Neuronal stem cell (in vitro differentiated cells): ENCODE data around the gene ACTN1.

Source experiments
- DNase-seq: peaks from one replicate; pipeline ENCODE4 v3.0.0-alpha.2; 2013; ENCODE audit warnings: low spot score
- H2AFZ ChIP-seq: one replicate; pipeline ENCODE4 v1.6.1; 2013; ENCODE audit warnings: mild to moderate bottlenecking, low read length, inconsistent platforms
- H2AK5ac ChIP-seq: 2 replicates; pipeline ENCODE4 v1.6.1; 2013; ENCODE audit warnings: low read depth, mild to moderate bottlenecking, inconsistent platforms, low read length, moderate library complexity, mixed read lengths
- H2BK120ac ChIP-seq: 2 replicates; pipeline ENCODE4 v1.6.1; 2013; ENCODE audit warnings: low read depth, mild to moderate bottlenecking, inconsistent platforms, low read length, moderate library complexity, mixed read lengths
- H2BK12ac ChIP-seq: one replicate; pipeline ENCODE4 v1.6.1; 2013; ENCODE audit warnings: low read length, inconsistent platforms
- H2BK15ac ChIP-seq: 2 replicates; pipeline ENCODE4 v1.6.1; 2013; ENCODE audit warnings: mild to moderate bottlenecking, low read length, inconsistent platforms, mixed read lengths
- H2BK5ac ChIP-seq: one replicate; pipeline ENCODE4 v1.6.1; 2013; ENCODE audit warnings: inconsistent platforms, mild to moderate bottlenecking, low read length, moderate library complexity
- H3K14ac ChIP-seq: one replicate; pipeline ENCODE4 v1.6.1; 2013; ENCODE audit warnings: low read length, inconsistent platforms
- H3K18ac ChIP-seq: 2 replicates; pipeline ENCODE4 v1.6.1; 2013; ENCODE audit warnings: low read length, inconsistent platforms
- H3K23ac ChIP-seq: 2 replicates; pipeline ENCODE4 v1.6.1; 2013; ENCODE audit warnings: low read depth, mild to moderate bottlenecking, mixed read lengths, low read length, inconsistent platforms; ENCODE audit not compliant: poor library complexity
- H3K27ac ChIP-seq: replicated peaks from 3 replicates; pipeline ENCODE4 v1.5.1; 2013; ENCODE audit warnings: low read length, inconsistent platforms
- H3K27me3 ChIP-seq, 3 experiments: 2 replicates each; pipeline ENCODE4 v1.6.1; 2013; ENCODE audit warnings: low read length in 3 of 3, mild to moderate bottlenecking in 2 of 3, inconsistent platforms in 1 of 3, low read depth in 1 of 3, mixed read lengths in 1 of 3, moderate library complexity in 1 of 3; ENCODE audit not compliant: control insufficient read depth in 3 of 3, insufficient read depth in 3 of 3
- H3K36me3 ChIP-seq, 2 donors: replicated peaks in 1 of 2; 2 replicates each; pipeline ENCODE4 v1.6.1; 2013; ENCODE audit warnings: low read length in 2 of 2; ENCODE audit not compliant: control insufficient read depth in 2 of 2, insufficient read depth in 2 of 2
- H3K4ac ChIP-seq: 2 replicates; pipeline ENCODE4 v1.6.1; 2013; ENCODE audit warnings: inconsistent platforms, mild to moderate bottlenecking, low read length, moderate library complexity
- H3K4me1 ChIP-seq, 2 donors: 1 replicate in 1 of 2; 2 replicates in 1 of 2; pipeline ENCODE4 v1.6.1; 2013; ENCODE audit warnings: low read length in 2 of 2, low read depth in 1 of 2; ENCODE audit not compliant: control insufficient read depth in 2 of 2, insufficient read depth in 1 of 2
- H3K4me2 ChIP-seq: one replicate; pipeline ENCODE4 v1.6.1; 2013; ENCODE audit warnings: mild to moderate bottlenecking, low read length, inconsistent platforms; ENCODE audit not compliant: insufficient read depth, poor library complexity, severe bottlenecking
- H3K4me3 ChIP-seq, 2 donors: 2 replicates each; pipeline ENCODE4 v1.5.1; 2013; ENCODE audit warnings: low read length in 2 of 2, mild to moderate bottlenecking in 2 of 2, inconsistent platforms in 1 of 2, moderate library complexity in 1 of 2
- H3K79me1 ChIP-seq: one replicate; pipeline ENCODE4 v1.6.1; 2013; ENCODE audit warnings: low read depth, mild to moderate bottlenecking, inconsistent platforms, low read length, moderate library complexity
- H3K9ac ChIP-seq: one replicate; pipeline ENCODE4 v1.6.1; 2013; ENCODE audit warnings: mild to moderate bottlenecking, low read depth, low read length, inconsistent platforms; ENCODE audit not compliant: poor library complexity
- H3K9me3 ChIP-seq, 2 donors: replicated peaks in 1 of 2; 2 replicates each; pipeline versions ENCODE3 to v1.6.1; 2013; ENCODE audit warnings: low read length in 2 of 2, mild to moderate bottlenecking in 2 of 2, inconsistent platforms in 1 of 2, low read depth in 1 of 2, mixed read lengths in 1 of 2, moderate library complexity in 1 of 2; ENCODE audit not compliant: control insufficient read depth in 2 of 2, insufficient read depth in 1 of 2
- H4K8ac ChIP-seq: one replicate; pipeline ENCODE4 v1.6.1; 2013; ENCODE audit warnings: low read depth, mild to moderate bottlenecking, inconsistent platforms, low read length, moderate library complexity
- H4K91ac ChIP-seq: one replicate; pipeline ENCODE4 v1.6.1; 2013; ENCODE audit warnings: low read length, low read depth, mild to moderate bottlenecking, inconsistent platforms; ENCODE audit not compliant: poor library complexity
- WGBS, 2 donors: extraction: QIAGEN DNeasy Blood & Tissue Kit; methylation state at CpG; one replicate each; pipeline ENCODE4 v1.1.7; 2013; ENCODE audit warnings: missing lambda C conversion rate in 2 of 2, mixed read lengths in 1 of 2; ENCODE audit not compliant: insufficient read length in 2 of 2, insufficient replicate concordance in 1 of 2; ENCODE audit errors: extremely low coverage in 2 of 2; 5-methylcytosine and 5-hydroxymethylcytosine counted together

The ACTN1 gene

DNA sequence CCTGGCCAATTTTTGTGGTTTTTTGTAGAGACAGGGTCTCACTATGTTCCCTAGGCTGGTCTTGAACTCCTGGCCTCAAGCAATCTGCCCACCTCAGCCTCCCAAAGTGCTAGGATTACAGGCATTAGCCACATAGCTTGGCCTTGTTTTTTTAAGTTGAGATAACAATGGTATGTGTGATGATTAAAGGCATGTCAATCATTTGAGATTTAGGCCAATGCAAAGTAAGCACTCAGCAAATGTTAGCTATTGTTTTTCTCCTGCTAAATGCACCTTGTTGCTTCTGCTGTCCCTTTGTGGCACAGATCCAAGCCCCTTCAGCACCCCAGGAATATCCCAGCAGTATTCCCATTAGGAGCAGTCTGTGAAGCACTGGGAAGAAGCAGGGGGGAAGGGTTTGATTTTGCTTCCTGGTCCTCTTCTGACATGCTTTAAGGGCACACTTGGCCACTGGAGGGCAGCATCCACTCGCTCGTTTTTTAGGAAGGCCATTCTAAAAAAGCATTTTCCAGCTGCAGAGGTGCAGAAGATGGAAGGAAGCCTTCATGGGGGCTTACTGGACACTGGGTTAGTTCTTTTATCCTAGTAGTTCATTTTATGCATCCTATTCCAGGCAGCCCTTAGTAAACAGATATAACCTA lies 116.0 kb downstream of the ACTN1 start:
- Histone ChIP-seq H2BK12ac (no peak overlapping the region), H3K27ac (no peak overlapping the region), H4K91ac (no peak overlapping the region), H3K14ac (no peak overlapping the region), H2BK5ac (no peak overlapping the region), H3K4me3 (no peak overlapping the region), H4K8ac (no peak overlapping the region), H2AK5ac (no peak overlapping the region), H3K9me3 (peaks cover 6 to 20% of the 10 kb centered on the region in 2 donors), H3K36me3 (no peaks in the 10 kb centered on the region), H3K9ac (no peak overlapping the region), H3K4me1 (no peaks in the 10 kb centered on the region), H3K4me2 (no peak overlapping the region), H2AFZ (peak overlapping the region; percentile 51), H3K79me1 (no peaks in the 10 kb centered on the region), H3K4ac (no peak overlapping the region), H3K18ac (no peak overlapping the region), H3K23ac (no peak overlapping the region), H2BK120ac (no peak overlapping the region), H2BK15ac (no peak overlapping the region), H3K27me3 (no peaks in the 10 kb centered on the region)
- no CpG with 5 or more reads among the region's 2 CpGs for WGBS, 2 donors
- peak; percentile 70 for DNase-seq

DNA sequence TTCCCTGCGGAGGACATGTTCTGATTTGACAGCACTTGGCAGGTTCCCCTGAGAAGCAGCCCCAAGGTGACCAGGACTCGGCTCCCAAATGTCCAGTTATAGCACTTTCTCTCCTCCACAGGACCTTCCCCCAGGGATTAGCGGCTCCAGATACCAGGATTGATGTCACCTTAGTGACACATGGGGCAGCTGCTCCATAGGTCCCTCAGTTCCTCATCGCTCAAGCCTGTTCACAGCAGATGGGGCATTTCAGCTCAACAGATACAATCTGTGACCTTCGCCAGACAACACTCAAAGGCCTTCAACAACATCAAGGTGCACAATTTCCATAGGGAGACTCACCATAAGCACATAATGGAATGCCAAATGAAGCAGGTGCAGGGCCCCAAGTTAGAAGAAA lies 118.3 kb downstream of the ACTN1 start:
- Histone ChIP-seq H3K14ac (no peak overlapping the region), H2AK5ac (no peak overlapping the region), H3K23ac (no peak overlapping the region), H3K4ac (no peak overlapping the region), H2BK120ac (no peak overlapping the region), H3K4me3 (no peak overlapping the region), H3K18ac (no peak overlapping the region), H3K27me3 (no peaks in the 10 kb centered on the region), H3K9me3 (peaks cover 5 to 18% of the 10 kb centered on the region in 2 donors), H3K9ac (no peak overlapping the region), H3K36me3 (no peaks in the 10 kb centered on the region), H3K4me1 (no peaks in the 10 kb centered on the region), H2BK5ac (no peak overlapping the region), H2BK15ac (no peak overlapping the region), H4K8ac (no peak overlapping the region), H2AFZ (no peak overlapping the region), H2BK12ac (no peak overlapping the region), H4K91ac (no peak overlapping the region), H3K27ac (no peak overlapping the region), H3K79me1 (no peaks in the 10 kb centered on the region), H3K4me2 (no peak overlapping the region)
- WGBS, 2 donors = no CpG with 5 or more reads among the region's 5 CpGs
- DNase-seq = no peak

DNA sequence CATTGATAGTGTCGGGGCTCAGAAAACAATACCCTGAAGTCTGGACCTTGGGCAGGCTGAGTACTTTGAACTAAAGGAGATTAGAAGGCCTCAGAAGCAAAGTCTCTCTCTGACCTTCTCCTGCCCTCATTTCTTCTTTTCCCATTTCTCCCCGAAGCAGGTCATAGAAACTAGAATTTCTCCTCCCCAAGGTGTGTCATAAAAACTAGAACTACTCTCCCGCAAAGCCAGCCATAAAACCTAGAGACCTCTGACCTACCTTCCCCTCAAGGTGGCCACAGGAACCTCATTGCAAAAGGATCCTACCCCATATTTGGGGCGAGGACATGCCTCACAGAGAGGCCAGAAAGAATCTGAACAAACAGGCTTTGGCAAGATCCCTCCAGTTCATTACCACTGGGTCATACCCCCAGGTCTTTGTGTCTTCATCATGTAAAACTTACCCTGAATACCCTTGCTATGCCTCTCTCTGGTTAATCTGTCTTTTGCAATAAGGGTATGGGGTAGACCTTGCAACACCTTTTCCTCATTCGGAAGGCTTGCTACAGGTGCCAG lies 121.5 kb downstream of the ACTN1 start:
- H3K4ac ChIP-seq = no peak overlapping the region
- no peak overlapping the region for H3K14ac ChIP-seq
- H3K9me3 ChIP-seq = peaks cover 4% of the 10 kb centered on the region in 2 donors
- no peak overlapping the region for H2BK120ac ChIP-seq
- H2AK5ac ChIP-seq = no peak overlapping the region
- no CpG with 5 or more reads among the region's 5 CpGs for WGBS, 2 donors
- no peak overlapping the region for H2BK12ac ChIP-seq
- no peak for DNase-seq
- no peaks in the 10 kb centered on the region for H3K27me3 ChIP-seq
- H3K4me2 ChIP-seq = no peak overlapping the region
- no peaks in the 10 kb centered on the region for H3K4me1 ChIP-seq
- no peak overlapping the region for H2AFZ ChIP-seq
- H3K79me1 ChIP-seq = no peaks in the 10 kb centered on the region
- H3K23ac ChIP-seq = no peak overlapping the region
- H2BK5ac ChIP-seq = no peak overlapping the region
- no peak overlapping the region for H4K91ac ChIP-seq
- H3K4me3 ChIP-seq = no peak overlapping the region
- H3K27ac ChIP-seq = no peak overlapping the region
- H3K9ac ChIP-seq = no peak overlapping the region
- H3K36me3 ChIP-seq = no peaks in the 10 kb centered on the region
- no peak overlapping the region for H4K8ac ChIP-seq
- H2BK15ac ChIP-seq = no peak overlapping the region
- H3K18ac ChIP-seq = no peak overlapping the region

DNA sequence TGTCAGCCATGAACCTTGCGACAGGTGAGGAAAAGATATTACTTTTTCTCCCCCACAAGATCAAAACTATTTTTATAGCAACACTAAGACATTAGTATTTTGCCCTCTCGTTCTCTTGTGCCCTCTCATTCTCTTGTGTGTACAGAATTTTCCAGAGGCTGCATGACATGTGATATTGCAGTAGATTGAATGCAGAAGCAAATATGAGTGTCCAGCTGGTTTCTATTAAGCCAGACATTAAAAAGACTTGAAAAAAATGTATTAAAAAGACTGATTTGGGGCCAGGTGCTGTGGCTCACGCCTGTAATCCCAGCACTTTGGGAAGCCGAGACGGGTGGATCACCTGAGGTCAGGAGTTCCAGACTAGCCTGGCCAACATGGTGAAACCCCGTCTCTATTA lies 122.5 kb downstream of the ACTN1 start:
- H3K27me3 ChIP-seq = no peaks in the 10 kb centered on the region
- no peak overlapping the region for H3K27ac ChIP-seq
- no peak overlapping the region for H3K23ac ChIP-seq
- no peak overlapping the region for H2BK5ac ChIP-seq
- no peak overlapping the region for H2BK15ac ChIP-seq
- no peak overlapping the region for H2BK12ac ChIP-seq
- no peak for DNase-seq
- no peak overlapping the region for H3K18ac ChIP-seq
- H3K4me2 ChIP-seq = no peak overlapping the region
- no peak overlapping the region for H4K8ac ChIP-seq
- peaks cover 4 to 8% of the 10 kb centered on the region in 2 donors for H3K9me3 ChIP-seq
- H3K4me3 ChIP-seq = no peak overlapping the region
- no peak overlapping the region for H3K9ac ChIP-seq
- no CpG with 5 or more reads among the region's 6 CpGs for WGBS, 2 donors
- H3K4me1 ChIP-seq = no peaks in the 10 kb centered on the region
- no peaks in the 10 kb centered on the region for H3K36me3 ChIP-seq
- H2AK5ac ChIP-seq = no peak overlapping the region
- no peak overlapping the region for H2AFZ ChIP-seq
- H3K79me1 ChIP-seq = no peaks in the 10 kb centered on the region
- H2BK120ac ChIP-seq = no peak overlapping the region
- no peak overlapping the region for H3K4ac ChIP-seq
- H4K91ac ChIP-seq = no peak overlapping the region
- no peak overlapping the region for H3K14ac ChIP-seq
